ENCODE results near the gene ARVCF. TPM values are rescaled to one million over a fixed set of nuclear protein-coding genes. Genes with fewer than 3 reads are reported as not detected.

The ARVCF gene
- total RNA-seq, 4 donors from 2014 or later, result 31.1 to 55.8 (median 44.6) TPM

DNA sequence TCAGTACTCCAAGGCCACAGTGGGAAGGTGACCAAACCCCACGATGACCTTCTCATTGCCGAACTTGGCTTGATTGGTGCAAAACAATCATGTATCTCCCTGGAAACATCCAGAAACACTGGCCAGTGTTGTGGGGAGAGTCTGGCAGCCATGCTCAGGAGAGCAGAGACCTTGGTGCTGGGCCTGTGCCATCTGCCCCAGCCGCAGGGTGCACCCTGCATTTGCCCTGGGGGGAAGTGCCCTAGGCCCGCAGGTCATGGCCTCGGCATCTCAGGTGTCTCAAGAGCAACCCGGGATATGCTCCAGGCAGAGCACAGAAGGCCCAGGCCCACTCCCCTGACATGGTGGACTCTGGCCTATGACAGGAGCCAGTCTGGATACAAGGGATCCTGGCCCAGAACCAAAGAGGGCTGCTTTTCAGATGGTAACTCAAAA lies 23.7 kb downstream of the ARVCF start:
- DNase-seq (ENCODE audit: extremely low spot score), result no peak

DNA sequence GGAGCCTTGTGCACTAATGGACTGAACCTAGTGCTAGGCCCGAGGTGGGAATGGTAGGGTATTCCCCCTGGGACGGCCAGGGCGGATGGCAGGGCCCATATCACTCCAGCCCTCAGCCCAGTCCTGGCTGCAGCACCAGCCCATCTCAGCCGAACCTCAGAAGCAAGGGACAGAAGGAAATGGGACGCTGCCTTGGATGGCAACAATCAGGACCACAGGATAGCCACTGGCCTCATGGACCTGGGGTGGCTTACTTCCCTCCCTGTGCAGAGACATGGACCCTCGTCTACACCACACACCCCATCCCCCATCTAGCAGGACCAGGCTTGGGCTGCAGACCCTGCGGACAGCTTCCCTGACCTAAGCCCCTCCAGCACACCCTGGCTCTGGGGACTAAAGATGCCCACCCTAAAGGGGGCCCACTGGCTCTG lies 24.1 kb downstream of the ARVCF start:
- 94% methylated on average over 6 of the region's 7 CpGs for WGBS
- Histone ChIP-seq H3K27me3 (no peaks in the 10 kb centered on the region), H3K9me3 (no peaks in the 10 kb centered on the region), H3K36me3 (no peaks in the 10 kb centered on the region), H3K4me3 (no peak overlapping the region), H3K4me1 (peaks cover 32 to 72% (median 65%) of the 10 kb centered on the region in 4 donors), H3K27ac (replicated peaks in 1 of 4) (peak overlapping the region; percentile 46 to 81 (median 56))
- DNase-seq (ENCODE audit: extremely low spot score), result no peak
- TF ChIP-seq CTCF (IDR thresholded peaks at IDR 0.05), result no peak
- no peak for TF ChIP-seq EP300 (IDR thresholded peaks at IDR 0.05)
- TF ChIP-seq POLR2A (IDR thresholded peaks at IDR 0.05; ENCODE audit: low read depth), result no peak
- no peak for TF ChIP-seq POLR2AphosphoS5 (IDR thresholded peaks at IDR 0.05)
- intact Hi-C loops (cut with DNase I), result no loop called here

More for the DNA sequence above, 23.7 kb downstream of the ARVCF start:
- Histone ChIP-seq H3K27me3 (no peaks in the 10 kb centered on the region), H3K36me3 (no peaks in the 10 kb centered on the region), H3K4me3 (no peak overlapping the region), H3K4me1 (peaks cover 32 to 75% (median 67%) of the 10 kb centered on the region in 4 donors), H3K27ac (replicated peaks in 1 of 4) (peak overlapping the region; percentile 46 to 81 (median 56)), H3K9me3 (no peaks in the 10 kb centered on the region)
- intact Hi-C loops (cut with DNase I), result no loop called here
- TF ChIP-seq CTCF (IDR thresholded peaks at IDR 0.05), result no peak
- TF ChIP-seq POLR2A (IDR thresholded peaks at IDR 0.05; ENCODE audit: low read depth), result no peak
- no peak for TF ChIP-seq POLR2AphosphoS5 (IDR thresholded peaks at IDR 0.05)
- TF ChIP-seq EP300 (IDR thresholded peaks at IDR 0.05), result no peak
- WGBS, result 60% methylated on average over 2 of the region's 6 CpGs

- no peak overlapping the region for H3K4me3 ChIP-seq
- H3K27ac ChIP-seq (replicated peaks in 1 of 4), result peak overlapping the region; percentile 46 to 81 (median 56)
- H3K4me1 ChIP-seq, result peaks cover 34 to 69% (median 64%) of the 10 kb centered on the region in 4 donors
- DNase-seq (ENCODE audit: extremely low spot score), result no peak
- no peak for TF ChIP-seq CTCF (IDR thresholded peaks at IDR 0.05)
- no peak for TF ChIP-seq POLR2AphosphoS5 (IDR thresholded peaks at IDR 0.05)
- TF ChIP-seq EP300 (IDR thresholded peaks at IDR 0.05), result no peak
- no peaks in the 10 kb centered on the region for H3K9me3 ChIP-seq
- H3K27me3 ChIP-seq, result no peaks in the 10 kb centered on the region
- H3K36me3 ChIP-seq, result no peaks in the 10 kb centered on the region
- WGBS, result 93% methylated on average over 5 of the region's 23 CpGs
- intact Hi-C loops (cut with DNase I), result no loop called here
Measured at GRCh38 chr22:19991645-19992451, 24.8 kb downstream of the ARVCF start.

GRCh38 chr22:19991395-19991644 lies 25.3 kb downstream of the ARVCF start:
- peaks cover 35 to 68% (median 64%) of the 10 kb centered on the region in 4 donors for H3K4me1 ChIP-seq
- TF ChIP-seq EP300 (IDR thresholded peaks at IDR 0.05), result no peak
- no peak for TF ChIP-seq POLR2AphosphoS5 (IDR thresholded peaks at IDR 0.05)
- TF ChIP-seq CTCF (IDR thresholded peaks at IDR 0.05), result no peak
- no peak for TF ChIP-seq POLR2A (IDR thresholded peaks at IDR 0.05; ENCODE audit: low read depth)
- H3K9me3 ChIP-seq, result no peaks in the 10 kb centered on the region
- no peaks in the 10 kb centered on the region for H3K27me3 ChIP-seq
- no peak overlapping the region for H3K4me3 ChIP-seq
- no peak for DNase-seq (ENCODE audit: extremely low spot score)
- intact Hi-C loops (cut with DNase I), result no loop called here
- peak overlapping the region; percentile 46 to 81 (median 56) for H3K27ac ChIP-seq (replicated peaks in 1 of 4)
- H3K36me3 ChIP-seq, result no peaks in the 10 kb centered on the region

All from esophagus muscularis mucosa (tissue), 4 donors.